HG03460 (cell line): ENCODE measurements around the gene CYBC1.

Experiments
- ATAC-seq: cut with Tn5 transposase; IDR thresholded peaks from one replicate; pipeline ENCODE4 v1.9.1; 2021; ENCODE audit not compliant: unreplicated experiment

CYBC1 gene

GRCh38 chr17:82449131-82449882 lies 1.2 kb downstream of the CYBC1 start:
- peak; percentile 57 for ATAC-seq

- ATAC-seq = no peak
Observed at GRCh38 chr17:82447876-82448275, 2.7 kb downstream of the CYBC1 start.

- ATAC-seq = no peak
Observed at GRCh38 chr17:82446649-82447048, 3.9 kb downstream of the CYBC1 start.

- no peak for ATAC-seq
Observed at GRCh38 chr17:82446124-82446523, 4.4 kb downstream of the CYBC1 start.

- ATAC-seq = no peak
Observed at GRCh38 chr17:82445542-82445941, 5.0 kb downstream of the CYBC1 start.

- no peak for ATAC-seq
Observed at GRCh38 chr17:82444941-82445521, 5.5 kb downstream of the CYBC1 start.

GRCh38 chr17:82444284-82444893 lies 6.2 kb downstream of the CYBC1 start:
- no peak for ATAC-seq

GRCh38 chr17:82443465-82444283 lies 6.9 kb downstream of the CYBC1 start:
- ATAC-seq = no peak

- no peak for ATAC-seq
Observed at GRCh38 chr17:82442643-82443464, 7.7 kb downstream of the CYBC1 start.

- ATAC-seq = no peak
Observed at GRCh38 chr17:82441691-82442487, 8.7 kb downstream of the CYBC1 start.

GRCh38 chr17:82440991-82441627 lies 9.4 kb downstream of the CYBC1 start:
- ATAC-seq = no peak

GRCh38 chr17:82440469-82440981 lies 10.0 kb downstream of the CYBC1 start:
- no peak for ATAC-seq

GRCh38 chr17:82439829-82440365 lies 10.7 kb downstream of the CYBC1 start:
- no peak for ATAC-seq

- ATAC-seq = no peak
Observed at GRCh38 chr17:82439194-82439828, 11.2 kb downstream of the CYBC1 start.

GRCh38 chr17:82438401-82439193 lies 12.0 kb downstream of the CYBC1 start:
- ATAC-seq = no peak

GRCh38 chr17:82437325-82437668 lies 13.3 kb downstream of the CYBC1 start:
- ATAC-seq = no peak

- no peak for ATAC-seq
Observed at GRCh38 chr17:82436601-82437324, 13.8 kb downstream of the CYBC1 start.
